HG03196 (cell line): ENCODE results near the gene GSN.

ENCODE experiments used
- ATAC-seq: cut with Tn5 transposase; IDR thresholded peaks from one replicate; pipeline ENCODE4 v1.9.1; 2021; ENCODE audit not compliant: unreplicated experiment

GSN gene

DNA sequence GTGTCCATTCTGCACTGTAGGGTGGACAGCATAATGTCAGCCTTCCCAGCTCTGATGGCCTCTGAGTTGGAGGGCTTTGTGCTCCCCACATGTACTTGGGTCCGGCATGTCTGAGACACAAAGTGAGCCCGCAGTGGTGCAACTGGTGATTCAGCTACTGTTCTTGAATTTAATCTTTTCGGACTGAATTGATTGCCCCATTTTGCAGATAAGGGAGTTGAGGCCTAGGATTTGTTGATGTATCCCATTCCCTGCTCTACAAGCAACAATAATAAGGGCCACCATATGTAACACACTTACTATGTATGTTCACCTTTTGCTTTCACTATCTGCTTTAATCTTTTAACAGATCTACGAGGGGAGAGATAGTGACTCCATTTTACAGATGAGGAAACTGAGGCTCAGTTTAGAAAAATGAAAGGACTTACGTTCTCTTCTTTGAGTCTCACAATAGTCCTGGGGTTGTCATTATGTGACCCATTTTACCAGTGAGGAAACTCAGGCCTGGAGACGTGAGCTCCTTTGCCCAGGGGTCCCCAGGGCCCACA is 4.5 kb downstream of the GSN start:
- ATAC-seq = no peak

DNA sequence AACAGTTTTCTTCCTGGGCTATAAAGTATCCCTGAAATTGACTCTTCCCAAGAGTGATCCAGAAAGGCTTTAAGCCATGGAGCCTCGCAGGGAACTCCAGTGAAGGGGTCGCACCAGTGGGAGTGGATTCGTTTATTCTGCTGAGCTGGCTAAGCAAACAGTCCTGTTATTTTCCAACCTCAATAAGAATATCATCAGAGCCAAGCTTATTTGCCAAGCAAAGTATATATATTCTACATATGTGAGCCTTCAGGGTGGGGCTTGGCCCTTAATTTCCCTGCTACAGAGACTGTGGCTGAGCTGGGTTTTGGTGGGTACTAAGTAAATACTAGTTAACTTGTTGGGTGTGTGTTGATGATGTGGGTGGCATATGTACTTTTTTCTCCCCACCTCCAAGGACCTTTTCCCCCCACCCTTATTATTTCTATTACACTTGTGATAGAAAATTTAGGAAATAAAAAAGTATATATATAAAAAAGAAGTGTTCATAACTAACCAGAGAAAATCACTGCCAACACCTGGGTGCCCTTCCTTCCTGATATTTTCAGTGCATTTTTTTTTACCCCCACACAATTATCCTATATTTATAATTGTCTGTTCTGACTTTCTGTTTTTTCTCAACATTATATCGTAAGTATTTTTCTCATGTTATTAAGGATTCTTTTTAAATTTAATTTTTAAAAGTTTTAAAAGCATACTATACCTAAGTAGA is 5.3 kb downstream of the GSN start:
- no peak for ATAC-seq

DNA sequence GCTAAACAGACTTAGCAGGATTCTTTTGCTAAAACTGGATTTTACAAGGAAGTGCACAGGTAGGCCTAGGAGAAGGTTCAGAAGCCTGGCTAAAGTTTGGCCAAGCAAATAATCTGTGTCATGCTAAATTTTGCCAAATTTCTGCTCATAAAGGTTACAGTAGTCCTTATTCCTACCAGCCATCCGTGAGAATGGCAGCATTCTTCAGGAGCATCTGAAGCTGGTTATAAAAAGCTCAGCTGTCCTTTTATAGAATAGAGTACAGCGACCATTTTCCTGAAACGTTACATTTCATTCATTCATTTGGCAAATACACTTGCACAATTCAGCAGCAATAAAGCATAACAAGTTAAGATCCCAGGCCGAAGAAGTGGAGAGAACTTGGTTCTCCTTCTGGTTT is 6.9 kb downstream of the GSN start:
- ATAC-seq = no peak

DNA sequence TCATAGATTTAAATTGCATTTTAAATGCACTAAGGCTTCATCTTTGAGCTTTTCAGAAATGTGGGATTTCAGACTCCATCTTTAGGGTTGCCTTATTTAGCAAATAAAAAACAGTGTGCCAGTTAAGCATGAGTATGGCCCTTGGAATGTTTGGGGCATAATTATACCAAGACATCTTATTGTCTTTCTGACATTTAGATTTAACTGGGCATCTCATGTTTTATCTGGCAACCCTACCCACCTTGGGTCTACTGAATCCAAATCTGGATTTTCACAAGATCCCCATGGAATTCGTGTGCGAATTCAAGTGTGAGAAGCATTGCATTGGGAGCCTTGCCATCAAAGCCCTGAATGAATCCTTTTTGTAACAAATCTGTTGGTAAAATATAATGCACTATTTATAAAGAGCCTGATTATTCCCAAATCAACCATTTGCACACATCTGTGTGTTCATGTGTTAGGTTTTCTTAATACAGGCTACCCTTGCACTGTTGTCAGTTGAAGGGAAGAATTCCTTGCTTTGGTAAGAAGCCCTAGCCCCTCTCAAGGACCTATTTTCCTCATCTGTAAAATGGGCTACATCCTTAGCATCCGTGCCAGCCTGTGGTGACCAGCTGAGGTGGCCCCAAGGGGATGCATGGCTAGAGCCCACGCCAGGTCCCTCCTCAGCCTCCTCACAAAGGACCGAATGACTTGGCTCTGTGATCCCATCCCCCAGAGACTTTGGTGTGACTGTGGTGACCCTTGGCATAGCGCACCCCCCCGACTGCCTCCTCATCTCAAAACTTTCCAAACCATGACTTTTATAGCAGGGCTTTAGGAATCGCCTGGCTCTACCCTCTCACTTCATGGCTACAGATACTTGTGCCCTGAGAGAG is 8.1 kb downstream of the GSN start:
- ATAC-seq = no peak

DNA sequence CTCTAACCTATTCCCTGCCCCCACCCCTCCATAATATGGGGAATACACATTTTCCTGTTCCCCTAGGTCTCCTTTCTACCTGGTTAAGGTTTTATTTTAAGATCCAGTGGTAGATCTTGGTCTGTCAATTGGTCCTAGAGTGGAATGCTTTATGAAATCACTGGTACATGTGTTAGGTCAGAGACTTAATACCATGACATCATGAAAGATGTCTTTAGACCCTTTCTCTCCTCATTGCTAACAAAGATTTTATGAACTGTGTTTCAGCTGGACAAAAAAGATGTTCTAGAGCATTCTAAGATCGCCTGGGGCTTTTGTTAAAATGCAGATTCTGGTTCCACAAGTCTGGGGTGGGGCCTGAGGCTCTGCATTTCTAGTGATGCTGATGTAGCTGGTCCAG is 9.1 kb downstream of the GSN start:
- ATAC-seq = no peak

DNA sequence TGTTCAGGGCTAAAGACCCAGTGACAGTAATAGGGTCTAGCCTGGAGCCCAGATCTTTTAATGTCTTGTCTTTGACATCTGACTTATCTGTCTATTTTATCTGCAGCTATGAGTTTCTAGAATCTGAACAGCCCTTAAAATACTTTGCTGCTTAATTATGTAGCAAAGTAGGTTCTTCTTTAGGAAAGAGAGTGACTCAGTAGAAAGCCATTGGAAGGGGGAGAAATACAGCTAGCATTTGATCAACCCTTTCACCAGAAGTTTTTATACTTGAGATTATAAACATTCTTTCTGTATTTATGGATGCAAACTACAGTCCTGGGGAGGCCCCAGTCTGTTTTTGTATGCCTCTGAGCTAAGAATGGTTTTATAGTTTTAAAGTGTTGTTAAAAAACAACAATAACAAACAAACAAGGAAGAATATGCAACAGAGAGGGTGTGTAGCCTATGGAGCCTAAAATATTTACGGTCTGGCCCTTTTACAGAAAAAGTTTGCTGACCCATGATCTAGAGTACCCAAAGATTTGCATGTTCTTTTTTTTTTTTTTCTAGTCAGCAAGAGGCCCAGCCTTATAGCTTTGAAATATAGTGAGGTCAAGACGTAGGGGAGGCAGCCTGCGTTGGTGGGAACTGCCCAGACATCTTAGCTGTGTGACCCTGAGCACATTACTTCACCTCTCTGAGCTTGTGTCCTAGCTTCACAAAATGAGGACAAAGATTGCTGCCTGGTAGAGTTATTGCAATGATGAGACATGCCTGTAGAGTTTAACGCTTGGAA is 9.7 kb downstream of the GSN start:
- no peak for ATAC-seq

DNA sequence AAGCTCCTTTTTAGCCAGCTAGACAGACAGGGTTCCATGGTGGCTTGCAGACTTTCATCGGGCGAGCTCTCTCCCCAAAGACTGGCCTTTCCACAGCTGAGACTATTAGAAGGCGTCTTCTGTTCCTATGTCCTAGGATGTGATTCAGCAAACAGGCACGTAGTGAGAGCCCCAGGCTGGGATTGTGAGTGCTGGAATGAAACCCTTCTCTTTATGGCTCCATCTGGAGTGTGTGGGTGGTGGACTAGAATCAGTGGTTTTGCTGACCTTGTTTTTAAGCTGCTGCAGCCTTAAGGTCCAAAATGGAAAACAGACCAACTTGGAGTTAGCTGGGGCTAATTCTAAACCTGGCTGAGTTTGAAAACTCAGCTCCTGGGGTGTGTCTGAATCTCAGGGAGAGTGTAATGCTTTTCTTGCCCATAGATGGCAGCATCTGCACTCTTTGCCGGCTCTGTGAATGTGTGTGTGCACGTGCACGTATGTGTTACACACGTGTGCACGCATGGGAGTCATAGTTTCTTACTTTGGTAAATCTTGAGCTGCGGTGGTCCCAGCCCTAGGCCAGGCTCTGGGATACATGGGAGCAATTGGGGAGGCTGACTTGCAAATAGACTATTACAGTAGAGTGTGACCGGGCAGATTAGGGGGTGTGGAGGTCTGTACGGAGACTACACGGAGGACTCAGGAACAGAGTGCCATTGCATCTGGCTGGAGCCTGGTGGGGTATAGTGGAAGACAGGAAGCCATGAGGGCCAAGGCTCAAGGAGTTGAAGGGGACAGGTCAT is 10.7 kb downstream of the GSN start:
- ATAC-seq = no peak

DNA sequence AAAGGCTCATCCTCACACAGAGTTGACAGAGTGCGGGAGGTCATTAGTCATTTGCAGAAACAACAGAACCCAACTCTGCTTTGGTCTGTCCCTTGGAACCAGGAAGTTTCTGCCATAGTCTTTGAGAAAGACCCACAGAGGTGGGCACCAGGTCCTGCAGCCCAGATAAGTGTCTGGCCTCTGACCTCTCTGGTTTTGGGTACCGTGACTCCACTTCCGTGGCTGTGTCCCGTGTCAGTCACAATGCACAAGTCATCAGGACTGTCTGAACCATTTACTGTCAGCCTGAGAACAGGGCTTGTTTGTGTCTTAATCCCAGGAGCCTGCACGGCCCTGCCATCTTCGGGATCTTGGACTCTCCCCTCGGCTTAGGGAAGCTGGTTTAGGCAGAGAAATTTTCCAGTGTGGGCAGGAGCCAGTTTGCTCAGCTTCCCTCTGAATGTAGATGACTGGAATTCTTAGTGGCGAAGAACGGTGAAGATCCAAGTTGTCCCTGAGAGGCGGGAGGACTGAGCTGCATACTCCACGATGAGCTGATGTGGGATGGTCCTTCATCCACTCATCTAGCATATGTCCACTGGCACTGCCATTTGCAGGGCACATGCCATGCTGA is 11.9 kb downstream of the GSN start:
- no peak for ATAC-seq

DNA sequence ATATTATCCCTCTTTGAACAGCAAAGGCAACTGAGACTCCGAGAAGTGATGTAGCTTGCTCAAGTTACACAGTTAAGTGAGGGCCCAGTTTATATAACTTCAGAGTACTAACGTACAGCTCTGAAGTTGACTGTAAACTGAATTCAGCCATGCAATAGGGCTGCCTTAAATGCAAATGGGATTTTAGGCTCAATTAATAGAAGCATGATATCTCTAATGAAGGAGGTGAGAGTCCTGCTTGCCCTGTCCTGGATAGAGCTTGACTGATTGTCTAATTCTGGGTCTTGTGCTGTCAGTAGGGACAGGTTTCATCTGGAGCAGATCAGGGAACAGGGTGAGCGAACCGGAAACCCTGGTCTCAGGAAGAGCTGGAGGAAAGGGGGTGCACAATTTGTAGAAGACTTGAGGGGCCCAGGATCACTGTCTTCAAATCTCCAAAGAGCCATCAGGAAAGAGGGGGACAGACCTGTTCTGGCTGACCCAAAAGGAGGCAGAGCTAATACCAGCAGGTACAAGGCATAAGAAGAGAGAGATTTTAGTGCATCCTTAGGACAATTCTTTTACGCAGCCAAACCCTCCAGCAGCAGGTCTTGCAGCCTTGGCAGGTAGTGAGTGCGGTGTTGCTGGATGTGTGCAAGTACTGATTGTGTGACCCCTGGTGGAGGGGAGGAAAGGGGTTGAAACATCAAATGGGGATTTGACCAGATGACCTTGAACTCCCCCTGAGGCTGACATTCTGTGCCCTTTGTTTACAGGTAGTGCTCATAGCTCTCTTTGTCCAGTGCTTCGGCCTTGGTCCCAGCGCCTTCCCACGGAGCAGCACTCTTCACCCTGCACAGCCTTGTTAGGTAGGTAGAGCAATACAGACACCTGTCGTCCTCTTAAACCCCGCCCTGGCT is 13.0 kb downstream of the GSN start:
- no peak for ATAC-seq

DNA sequence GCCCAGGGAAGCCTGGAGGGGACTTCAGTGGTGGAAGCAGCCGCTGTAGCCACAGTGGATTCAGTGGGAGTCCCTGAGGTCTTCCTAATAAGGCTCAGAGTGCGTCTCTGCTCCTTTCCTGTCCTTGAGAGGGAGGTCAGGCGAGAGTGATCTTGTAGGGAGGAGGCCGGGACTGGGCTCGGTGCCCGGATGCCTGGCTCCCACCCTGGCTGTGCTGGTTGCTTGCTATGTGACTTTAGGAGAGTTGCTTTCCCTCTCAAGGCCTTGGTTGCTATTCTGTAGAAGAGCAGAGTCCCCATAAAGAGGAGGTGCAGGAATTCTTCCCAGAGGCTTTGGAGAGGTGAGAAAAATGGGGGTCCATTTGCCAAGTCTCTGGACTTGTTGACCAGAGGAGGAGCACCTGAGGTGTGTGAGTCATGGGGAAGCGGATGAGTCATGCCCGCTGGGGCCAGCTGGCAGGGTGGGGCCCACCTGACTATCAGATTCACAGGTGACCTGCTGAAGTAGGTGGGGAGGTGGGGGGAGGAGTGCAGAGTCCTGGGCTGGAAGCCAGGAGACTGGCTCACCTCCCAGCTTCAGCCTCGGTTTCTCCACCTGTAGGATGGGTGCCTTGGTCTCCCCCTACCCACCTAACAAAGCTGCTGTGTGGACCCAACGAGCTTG is 13.8 kb downstream of the GSN start:
- ATAC-seq = no peak

DNA sequence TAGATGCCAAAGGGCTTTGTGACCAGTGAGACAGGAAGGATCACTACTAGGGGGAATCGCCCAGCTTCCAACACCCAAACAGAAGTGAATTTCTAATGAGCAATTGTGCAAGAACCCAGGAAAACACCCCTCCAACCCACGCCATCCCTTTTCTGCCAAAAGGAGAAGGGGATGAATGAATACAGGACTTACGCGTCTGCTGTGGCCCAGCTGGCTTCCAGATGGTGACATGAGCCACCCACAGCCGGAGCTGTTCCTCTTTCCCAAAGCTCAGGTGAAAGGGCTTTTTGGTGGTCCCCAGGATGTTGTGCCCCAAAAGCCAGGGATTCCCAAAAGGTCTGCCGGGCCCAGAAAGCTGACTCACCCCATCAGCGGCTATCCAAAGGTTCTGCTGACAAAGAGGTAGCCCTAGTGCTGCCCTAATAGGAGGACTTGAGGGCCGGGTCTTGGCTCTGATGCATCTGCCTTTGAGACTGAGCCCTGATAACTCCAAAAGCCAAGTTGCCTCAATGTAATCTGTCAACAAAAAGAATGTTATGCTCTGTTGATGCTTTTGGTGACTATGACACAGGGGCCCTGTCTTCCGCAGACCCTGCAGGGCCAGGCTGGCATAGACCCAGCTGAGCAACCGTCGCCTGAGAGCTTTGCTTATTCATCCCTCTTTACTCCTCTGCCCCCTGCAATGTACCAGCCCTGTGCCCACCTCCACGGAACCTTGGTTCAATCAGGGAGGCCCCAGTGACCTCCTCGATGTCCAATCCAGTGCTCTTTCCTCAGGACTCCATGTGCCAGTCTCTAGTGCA is 14.5 kb downstream of the GSN start:
- ATAC-seq = no peak

DNA sequence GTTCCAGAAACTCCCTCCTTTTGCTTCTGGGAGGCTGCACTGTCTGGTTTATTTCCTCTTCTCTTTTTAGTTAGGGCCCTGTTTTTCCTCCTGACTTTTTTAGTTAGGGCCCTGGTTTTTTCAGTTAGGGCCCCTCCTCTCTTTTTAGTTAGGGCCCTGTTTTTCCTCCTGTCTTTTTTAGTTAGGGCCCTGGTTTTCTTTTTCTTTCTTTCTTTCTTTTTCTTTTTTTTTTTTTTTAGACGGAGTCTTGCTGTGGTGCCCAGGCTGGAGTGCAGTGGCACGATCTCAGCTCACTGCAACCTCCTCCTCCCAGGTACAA is 15.1 kb downstream of the GSN start:
- no peak for ATAC-seq

DNA sequence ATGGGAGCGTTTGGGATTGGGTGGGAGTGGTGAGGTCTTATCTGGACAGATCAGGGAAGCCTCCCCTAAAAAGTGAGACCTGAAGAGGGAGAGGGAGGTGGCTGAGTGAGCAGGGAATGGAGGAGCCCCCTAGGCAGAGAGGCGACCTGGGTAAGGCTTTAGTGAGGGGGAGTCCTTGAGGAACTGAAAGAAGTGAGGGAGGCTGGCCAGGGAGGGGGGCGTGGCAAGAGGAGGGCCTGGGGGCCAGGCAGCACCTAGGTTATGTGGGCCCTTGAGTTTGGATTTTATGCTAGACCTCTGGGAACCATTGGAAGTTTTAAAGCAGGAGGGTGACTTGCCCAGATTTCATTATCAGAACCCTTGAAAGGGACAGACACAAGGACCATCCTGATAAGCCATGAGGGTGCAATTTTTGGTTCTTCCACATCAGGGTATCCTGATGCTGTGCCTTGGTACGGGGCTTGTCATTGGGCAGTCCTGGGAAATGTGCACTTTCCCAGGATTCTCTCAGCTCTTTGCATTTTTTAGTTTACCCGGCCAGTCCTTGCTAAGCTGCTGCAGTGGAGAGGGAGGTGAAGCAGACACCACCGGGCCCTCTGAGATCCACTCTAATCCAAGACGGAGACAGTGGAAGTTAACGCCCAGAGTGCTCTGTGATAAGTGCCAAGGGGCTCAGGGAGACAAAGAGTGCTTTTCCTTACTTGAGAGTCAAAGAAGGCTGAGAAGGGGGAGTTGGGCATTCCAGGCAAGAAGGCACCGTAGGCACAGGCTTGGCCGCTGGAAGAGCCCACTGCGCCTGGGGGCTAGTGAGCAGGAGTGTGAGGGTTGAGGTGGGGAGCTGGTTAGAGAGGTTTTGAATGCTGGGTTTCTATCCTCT is 16.1 kb downstream of the GSN start:
- ATAC-seq = no peak

DNA sequence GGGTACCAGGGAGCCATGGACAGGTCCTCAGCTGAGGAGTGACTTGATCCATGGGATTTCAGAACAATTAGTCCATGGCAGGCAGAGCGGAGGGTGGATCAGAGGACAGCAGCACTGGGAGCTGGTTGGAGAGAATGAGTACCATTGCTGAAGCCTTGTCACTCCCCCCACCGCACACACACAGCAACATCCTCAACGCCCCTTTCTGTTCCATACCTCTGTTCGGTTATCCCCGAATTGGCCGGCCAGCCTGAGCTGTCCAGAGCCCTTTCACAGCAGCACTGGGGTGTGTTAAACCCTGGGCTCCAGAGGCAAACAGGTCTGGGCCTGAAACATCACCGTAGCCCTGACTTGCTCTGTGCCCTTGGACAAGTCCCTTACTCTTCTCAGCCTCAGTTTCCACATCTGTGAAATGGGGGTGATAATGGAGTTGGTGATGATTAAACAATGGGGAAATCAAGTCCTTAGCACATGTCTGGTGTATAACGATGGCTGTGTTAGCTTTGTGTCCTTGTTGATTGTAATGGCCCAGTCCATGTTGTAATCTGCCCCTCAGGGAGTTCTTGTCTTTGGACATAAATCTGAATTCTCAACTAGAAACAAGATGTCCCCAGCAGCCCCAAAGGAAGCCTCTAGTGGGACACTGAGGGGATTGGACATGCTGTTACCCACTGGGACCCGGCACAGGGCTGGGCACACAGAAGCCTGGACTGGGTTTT is 16.9 kb downstream of the GSN start:
- ATAC-seq = no peak

DNA sequence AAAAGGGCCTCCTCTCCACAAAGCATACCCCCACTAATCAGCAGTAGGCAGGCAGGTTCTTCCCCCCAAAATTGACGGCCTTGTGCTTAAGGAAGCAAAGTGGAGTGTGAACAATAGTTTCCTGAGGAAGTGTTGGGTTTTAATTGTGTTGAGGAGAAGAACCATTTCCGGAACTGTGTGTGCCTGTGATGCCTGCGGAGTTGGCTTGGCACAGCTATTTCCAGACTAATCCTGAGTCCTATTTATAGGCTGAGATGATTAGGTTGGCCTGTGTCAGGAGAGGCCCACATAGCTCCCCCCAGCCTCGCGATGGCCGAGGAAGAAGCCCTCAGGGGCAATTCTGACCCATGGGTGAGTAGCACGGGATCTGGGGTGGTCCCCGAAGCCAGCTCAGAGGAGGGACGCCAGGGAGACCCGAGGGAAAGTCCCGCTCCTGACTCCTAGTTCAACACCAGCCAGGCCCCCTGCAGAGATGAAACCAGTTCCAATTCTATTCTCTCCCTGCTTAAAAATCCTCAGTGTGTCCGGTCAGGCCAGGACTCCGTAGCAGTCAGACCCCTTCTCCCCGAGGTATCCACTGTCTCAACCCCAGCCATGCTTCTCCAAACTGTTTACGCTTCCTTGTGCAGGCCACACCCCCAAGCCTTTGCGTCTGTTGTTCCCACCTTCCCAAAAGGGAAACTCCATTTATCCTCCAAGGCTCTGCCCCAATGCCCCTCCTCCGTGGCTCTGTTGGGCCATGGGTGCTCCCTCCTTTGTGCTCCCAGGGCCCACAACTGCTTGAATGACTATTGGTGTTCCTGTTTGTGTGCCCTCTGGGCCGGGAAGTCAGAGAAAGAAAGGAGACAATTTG is 18.1 kb downstream of the GSN start:
- no peak for ATAC-seq

DNA sequence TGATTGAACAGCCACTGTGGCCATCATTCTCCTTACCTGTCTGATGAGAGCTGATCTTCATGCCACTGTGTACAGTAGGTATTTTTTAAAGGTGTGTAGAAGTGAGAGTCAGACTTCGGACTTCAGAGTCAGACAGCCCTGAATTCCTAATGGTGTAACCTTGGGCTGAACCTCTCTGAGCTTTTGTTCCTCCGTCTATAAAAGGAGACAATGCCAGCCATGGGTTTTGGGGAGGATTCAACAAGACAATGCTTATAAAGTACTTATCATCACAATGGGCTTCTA is 18.7 kb downstream of the GSN start:
- ATAC-seq = no peak
